Vagina (tissue), 2 donors: ENCODE measurements around the gene MTA1.

ENCODE experiments used
- CTCF ChIP-seq, 3 experiments: fragments of 450-650 bp in 2 of 3; fragments of 200-600 bp in 1 of 3; sonication (generic) in 1 of 3; IDR thresholded peaks; one replicate each; pipeline ENCODE4 v1.5.1; 2017 to 2019; ENCODE audit warnings: antibody characterized with exemption in 3 of 3, mild to moderate bottlenecking in 2 of 3, moderate library complexity in 2 of 3
- POLR2A ChIP-seq, 2 donors: fragments of 450-650 bp; IDR thresholded peaks; one replicate each; pipeline ENCODE4 v1.6.1; 2017; ENCODE audit warnings: antibody characterized with exemption in 2 of 2, mild to moderate bottlenecking in 2 of 2, moderate library complexity in 2 of 2

GRCh38 chr14:105455766-105456660 is 36.4 kb downstream of the MTA1 start:
- TF ChIP-seq CTCF (IDR thresholded peaks at IDR 0.05): no peak
- TF ChIP-seq POLR2A (IDR thresholded peaks at IDR 0.05): no peak
